ENCODE measurements around the gene PNMT.
A peak's percentile ranks its signal among the peaks of the same experiment; 100 is the strongest.

PNMT gene

DNA sequence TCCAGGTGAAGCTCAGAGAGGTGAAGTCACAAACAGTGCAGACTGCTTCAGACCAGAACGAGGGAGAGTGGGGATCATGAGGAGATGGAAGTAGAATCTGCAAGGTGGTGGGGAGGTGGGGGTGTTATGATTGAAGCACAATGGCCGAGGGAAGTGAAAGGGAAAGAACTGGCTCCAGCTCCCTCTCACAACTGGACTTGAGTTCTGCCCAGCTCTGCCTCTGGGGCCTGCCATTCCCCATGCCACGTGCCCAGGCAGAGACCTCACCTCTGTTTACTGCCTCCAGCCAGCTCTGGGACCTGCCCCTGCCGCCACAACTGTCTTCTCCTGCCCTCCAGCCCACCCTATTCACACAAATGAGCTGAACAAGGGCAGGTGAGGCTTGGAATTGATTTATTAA lies 2.5 kb downstream of the PNMT start:
- no peak overlapping the region for H3K4me3 ChIP-seq (ENCODE audit: low read depth, low read length)
- DNase-seq (ENCODE audit: low read depth): no peak
- TF ChIP-seq, protein P1, sequence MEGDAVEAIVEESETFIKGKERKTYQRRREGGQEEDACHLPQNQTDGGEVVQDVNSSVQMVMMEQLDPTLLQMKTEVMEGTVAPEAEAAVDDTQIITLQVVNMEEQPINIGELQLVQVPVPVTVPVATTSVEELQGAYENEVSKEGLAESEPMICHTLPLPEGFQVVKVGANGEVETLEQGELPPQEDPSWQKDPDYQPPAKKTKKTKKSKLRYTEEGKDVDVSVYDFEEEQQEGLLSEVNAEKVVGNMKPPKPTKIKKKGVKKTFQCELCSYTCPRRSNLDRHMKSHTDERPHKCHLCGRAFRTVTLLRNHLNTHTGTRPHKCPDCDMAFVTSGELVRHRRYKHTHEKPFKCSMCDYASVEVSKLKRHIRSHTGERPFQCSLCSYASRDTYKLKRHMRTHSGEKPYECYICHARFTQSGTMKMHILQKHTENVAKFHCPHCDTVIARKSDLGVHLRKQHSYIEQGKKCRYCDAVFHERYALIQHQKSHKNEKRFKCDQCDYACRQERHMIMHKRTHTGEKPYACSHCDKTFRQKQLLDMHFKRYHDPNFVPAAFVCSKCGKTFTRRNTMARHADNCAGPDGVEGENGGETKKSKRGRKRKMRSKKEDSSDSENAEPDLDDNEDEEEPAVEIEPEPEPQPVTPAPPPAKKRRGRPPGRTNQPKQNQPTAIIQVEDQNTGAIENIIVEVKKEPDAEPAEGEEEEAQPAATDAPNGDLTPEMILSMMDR (IDR thresholded peaks at IDR 0.05; ENCODE audit: control insufficient read depth, extremely low read depth, insufficient read depth): no peak

DNA sequence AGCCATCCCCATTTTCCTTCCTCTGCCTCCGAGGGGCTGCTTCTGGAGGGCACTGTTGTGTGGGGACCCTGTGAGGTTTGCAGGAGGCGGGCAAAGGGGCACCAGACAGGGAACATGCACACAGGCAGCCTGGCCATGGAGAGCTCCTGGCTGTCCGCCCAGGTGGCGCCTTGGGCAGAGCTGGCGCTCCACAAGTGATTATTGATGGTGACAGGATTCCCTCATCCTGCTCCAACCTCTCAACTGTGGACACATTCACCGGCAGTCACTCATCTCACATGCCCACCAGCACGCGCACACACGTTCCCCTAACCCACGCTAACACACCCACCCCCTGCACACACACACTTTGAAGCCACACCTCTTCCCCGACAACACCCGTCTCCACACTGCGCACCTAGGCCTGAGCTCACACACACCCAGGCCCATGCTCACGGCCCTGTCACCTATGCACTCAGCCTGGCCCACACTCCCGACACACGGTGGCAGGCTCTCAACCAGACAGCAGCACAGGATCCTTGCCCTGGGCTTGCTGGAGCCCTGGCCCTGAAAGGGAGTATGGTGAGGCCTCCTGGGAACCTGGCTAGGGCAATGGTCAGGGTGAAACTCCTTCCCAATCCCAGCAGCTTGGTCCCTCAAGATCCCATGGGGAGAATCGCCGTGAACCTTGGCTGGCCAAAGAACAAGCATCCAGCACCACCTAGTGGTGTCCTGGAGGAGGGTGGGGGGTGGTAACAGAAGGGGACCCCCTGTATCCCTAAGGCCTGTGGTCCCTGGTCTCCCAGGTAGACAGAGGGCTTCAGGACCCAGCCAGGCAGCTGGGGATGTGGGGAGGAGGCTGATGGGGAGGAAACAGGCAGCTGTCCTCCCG lies 3.6 kb downstream of the PNMT start:
- no peak overlapping the region for H3K4me3 ChIP-seq (ENCODE audit: low read depth, low read length)
- TF ChIP-seq, protein P1 (IDR thresholded peaks at IDR 0.05; ENCODE audit: control insufficient read depth, extremely low read depth, insufficient read depth): peak; percentile 68
- DNase-seq (ENCODE audit: low read depth): no peak

DNA sequence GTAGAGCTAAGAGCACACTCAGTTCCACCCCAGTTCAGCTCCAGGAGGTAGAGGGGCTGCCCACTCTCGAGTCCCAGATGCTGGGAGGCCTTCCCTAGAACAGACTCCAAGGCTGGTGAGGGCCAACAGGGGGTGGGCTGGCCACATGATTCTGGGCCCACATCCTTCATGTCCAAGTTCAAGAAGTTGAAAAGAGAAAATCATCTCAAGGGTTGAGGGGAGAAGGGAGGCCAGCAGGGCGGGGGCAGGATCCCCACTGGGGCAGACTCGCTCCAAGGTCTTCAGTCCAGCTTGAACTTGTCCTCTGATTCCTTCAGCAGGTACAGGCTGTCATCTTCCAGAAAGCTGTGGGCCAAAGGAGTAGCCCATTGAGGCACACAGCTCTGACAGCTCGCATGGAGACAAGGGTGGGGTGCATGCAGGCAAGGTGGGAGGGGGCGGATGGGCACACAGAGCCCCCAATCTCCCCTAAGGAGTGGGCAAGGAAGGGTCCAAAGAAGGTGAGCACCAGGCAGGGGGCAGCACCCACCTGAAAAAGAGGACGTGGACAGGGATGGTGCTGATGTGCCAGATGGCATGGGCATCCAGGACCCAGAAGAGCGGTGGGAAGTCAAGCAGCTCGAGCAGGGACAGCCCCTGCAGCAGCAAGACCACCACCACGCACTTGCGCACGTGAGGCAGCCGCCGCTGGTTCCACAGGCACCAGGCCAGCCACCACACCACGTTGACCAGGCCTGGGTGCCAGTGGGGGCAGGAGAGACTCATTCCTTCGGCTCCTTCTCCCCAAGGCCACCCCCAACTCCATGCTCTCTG lies 4.5 kb downstream of the PNMT start:
- DNase-seq (ENCODE audit: low read depth): no peak
- H3K4me3 ChIP-seq (ENCODE audit: low read depth, low read length): no peak overlapping the region
- TF ChIP-seq, protein P1 (IDR thresholded peaks at IDR 0.05; ENCODE audit: control insufficient read depth, extremely low read depth, insufficient read depth): no peak

DNA sequence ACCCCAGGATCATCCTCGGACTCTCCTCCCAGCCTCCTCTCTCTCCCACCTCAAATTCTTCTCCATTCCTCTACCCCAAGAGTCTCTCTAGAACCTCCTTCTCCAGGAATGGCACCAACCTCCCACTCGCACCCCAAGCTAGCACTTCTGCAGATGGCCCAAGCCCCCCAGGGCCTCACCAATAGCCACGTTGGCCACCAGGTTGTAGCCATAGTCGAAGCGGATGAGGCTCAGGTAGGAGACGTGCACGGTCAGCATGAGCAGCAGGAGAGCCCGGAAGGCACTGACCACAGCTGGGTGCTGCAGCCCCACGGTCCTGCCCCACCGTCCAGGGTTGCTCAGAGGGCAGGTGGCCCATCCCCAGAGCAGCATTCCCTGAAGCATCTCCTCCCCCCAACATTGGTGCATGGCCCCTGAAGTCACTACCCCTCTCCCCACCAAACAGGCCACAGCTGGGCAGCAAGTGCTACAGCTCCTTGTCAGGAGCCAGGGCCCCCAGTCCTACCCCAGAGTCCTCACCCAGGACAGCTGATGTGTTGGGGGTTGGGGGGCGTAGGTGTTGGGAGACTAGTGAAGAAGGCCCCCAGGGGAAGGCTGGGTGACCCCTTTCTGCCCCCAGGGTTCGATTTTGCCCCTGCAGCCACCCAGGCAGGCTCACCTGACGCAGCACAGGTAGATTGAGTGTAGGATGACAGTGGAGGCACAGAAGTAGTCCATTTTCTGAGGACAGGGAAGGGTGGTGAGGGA lies 5.3 kb downstream of the PNMT start:
- DNase-seq (ENCODE audit: low read depth): no peak
- TF ChIP-seq, protein P1 (IDR thresholded peaks at IDR 0.05; ENCODE audit: control insufficient read depth, extremely low read depth, insufficient read depth): no peak
- no peak overlapping the region for H3K4me3 ChIP-seq (ENCODE audit: low read depth, low read length)

DNA sequence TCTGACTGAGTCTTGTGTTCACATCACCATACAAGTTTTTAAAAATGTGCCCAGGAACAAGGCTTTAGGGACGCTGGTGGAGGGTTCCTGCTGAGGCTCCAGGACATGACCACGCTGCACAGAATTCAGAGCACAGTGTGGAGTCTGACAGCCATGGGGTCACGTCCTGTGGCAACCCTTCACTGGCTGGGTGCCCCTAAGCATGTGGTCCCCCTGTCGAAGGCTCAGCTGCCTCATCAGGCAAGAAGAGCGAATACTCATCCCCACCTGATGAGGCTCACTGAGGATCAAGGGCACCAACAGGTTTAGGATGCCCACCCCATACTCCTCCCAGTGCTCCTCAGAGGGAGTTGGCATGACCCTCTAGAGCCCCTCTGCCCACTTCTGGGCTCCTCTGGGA lies 5.9 kb downstream of the PNMT start:
- H3K4me3 ChIP-seq (ENCODE audit: low read depth, low read length): no peak overlapping the region
- TF ChIP-seq, protein P1 (IDR thresholded peaks at IDR 0.05; ENCODE audit: control insufficient read depth, extremely low read depth, insufficient read depth): no peak
- no peak for DNase-seq (ENCODE audit: low read depth)

DNA sequence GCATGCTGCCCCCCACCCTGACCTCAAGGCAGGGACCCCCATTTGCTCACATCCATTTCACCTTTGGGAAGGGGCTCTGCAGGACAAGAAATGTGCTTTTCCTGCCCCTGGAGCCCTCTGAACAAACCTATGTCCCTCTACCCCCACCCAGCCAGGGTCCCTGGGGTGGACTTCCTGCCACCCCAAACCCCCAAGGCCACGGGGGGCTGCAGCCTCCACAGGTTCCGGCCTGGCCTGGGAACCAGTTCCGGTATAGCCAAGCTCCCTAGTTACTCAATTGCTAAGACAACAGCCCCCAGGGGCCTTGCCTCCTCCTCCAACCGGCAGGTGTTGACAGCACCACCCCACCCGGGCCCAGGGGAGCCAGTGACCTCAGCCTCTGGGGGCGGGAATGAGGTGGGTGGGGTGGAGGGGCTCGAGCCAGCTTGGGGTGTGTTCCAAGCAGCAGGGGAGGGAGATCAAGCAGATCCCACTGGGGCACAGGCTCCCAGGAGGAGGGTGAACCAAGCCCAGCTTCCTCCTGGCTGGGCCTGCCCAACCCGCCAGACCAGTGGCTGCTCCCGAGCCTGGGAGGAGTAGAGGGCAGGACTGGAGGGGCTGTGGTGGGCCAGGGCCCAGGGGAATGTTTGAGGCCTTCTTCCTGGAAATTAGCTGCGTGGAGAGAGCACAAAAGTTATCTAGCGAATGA lies 6.6 kb downstream of the PNMT start:
- DNase-seq (ENCODE audit: low read depth): no peak

More for the DNA sequence above, 6.6 kb downstream of the PNMT start:
- H3K4me3 ChIP-seq (ENCODE audit: low read depth, low read length): no peak overlapping the region
- TF ChIP-seq, protein P1 (IDR thresholded peaks at IDR 0.05; ENCODE audit: control insufficient read depth, extremely low read depth, insufficient read depth): no peak

All from LNCaP clone FGC (cell line).